ENCODE results near the gene SEMA3A.

- no peak for TF ChIP-seq CTCF (conservative IDR thresholded peaks at IDR 0.05 in 1 of 2, IDR thresholded peaks at IDR 0.05 in 1 of 2; ENCODE audit: low read depth in 1 of 2, low read length in 2 of 2)
- no peak for TF ChIP-seq EZH2 (IDR thresholded peaks at IDR 0.05; ENCODE audit: low read length, missing control alignments)
Observed at GRCh38 chr7:84088802-84089201, 105.8 kb downstream of the SEMA3A start.
